HG02610 (cell line): ENCODE measurements around the gene COL28A1.

ENCODE experiments used
- ATAC-seq: cut with Tn5 transposase; IDR thresholded peaks from one replicate; pipeline ENCODE4 v1.9.1; 2021; ENCODE audit warnings: mild to moderate bottlenecking, moderate library complexity; ENCODE audit not compliant: unreplicated experiment

Gene COL28A1

DNA sequence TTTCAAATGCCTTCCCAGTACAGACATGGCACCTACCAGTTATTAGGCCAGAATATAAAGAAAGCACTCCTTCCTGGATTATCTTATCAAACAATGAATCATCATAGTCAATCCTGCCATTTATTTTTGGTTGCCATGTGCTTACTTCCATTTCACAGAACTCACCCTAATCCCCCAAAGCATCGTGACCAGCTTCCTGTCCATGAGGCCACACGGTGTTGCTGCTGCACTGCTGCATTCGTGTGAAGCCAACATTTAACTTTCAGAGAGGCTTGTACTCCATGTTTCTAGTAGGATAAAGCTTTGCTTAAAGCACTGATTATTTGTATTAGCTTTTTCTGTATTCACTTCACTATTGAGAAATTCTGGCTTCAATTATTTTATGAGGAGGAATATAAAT is 14.4 kb downstream of the COL28A1 start:
- no peak for ATAC-seq

DNA sequence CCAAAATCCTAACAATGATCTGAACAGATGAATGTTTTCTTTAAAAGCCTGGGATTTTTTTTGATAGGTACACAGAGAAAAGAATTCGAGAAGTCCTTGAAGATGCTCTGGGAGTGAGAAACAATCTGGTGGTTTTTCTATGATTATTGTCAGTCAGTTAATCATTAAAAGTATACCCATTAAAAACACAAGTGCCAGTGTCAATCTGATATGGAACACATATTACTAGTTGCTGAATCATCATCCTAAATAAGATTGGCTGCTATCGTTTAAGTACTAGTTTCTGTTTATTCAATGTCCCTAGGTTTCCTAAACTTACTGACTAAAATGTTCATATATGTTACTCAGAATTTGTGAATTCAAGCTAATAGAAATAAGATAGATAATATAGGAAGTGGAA is 16.1 kb downstream of the COL28A1 start:
- no peak for ATAC-seq

DNA sequence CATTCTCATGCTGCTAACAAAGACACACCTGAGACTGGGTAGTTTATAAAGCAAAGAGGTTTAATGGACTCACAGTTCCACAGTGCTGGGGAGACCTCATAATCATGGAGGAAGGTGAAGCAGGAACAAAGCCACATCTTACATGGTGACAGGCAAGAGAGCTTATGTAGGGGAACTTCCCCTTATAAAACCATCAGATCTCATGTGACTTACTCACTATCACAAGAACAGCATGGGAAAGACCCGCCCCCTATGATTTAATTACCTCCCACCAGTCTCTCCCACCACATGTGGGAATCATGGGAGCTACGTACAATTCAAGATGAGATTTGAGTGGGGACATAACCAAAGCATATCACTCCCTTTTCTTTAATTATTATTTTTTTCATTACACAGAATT is 16.6 kb downstream of the COL28A1 start:
- no peak for ATAC-seq

DNA sequence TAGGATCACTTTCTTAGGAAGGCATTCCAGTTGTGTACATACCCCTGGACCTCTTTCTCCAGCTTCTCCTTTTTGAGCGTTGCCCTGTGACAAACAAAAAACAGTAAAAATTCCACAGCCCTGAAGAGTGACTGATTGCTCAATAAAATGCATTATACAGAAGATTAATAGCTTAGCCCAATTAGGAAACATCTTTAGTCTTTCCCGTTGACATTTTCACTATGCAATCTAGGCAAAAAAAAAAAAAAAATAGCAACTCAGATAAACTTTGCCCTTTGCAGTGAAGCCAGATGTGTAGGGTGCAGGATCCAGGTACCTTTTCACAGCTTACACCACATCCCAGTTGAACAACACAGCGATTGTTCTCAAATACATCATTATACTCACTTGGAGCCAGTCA is 17.9 kb downstream of the COL28A1 start:
- ATAC-seq, result no peak

DNA sequence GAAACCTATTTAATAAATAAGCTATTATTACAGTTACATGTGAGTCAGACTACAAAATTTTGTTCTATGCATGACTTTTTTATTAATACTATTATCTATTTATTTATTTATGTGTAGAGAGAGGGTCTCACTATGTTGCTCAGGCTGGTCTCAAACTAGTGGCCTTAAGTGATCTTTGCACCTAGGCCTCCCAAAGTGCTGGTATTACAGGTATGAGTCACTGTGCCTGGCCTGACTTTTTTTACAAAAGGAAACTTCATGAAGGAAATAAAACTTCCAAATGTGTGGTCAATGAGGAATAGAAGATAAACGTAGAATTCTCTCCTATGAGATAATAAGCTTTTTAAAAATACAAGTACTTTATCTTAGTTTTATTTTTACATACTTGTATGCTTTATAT is 19.0 kb downstream of the COL28A1 start:
- ATAC-seq, result no peak

DNA sequence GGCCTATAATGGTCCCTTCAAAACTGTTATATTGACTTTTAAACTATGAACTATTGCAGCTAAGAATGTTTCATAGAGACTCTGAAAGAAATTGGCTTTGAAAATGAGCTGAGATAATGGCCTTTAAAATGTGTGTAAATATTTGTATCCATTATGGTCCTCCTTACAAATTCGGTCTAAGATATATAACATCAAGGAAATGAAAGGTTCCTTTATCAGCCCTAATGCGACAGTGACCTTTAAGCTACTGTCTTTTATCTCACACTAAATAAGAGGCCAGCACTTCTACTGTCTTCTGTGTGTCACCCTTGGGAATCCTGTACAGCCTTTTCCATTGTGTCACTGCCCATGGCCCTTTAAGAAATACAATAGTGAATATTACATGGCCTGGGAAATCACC is 19.5 kb downstream of the COL28A1 start:
- no peak for ATAC-seq

DNA sequence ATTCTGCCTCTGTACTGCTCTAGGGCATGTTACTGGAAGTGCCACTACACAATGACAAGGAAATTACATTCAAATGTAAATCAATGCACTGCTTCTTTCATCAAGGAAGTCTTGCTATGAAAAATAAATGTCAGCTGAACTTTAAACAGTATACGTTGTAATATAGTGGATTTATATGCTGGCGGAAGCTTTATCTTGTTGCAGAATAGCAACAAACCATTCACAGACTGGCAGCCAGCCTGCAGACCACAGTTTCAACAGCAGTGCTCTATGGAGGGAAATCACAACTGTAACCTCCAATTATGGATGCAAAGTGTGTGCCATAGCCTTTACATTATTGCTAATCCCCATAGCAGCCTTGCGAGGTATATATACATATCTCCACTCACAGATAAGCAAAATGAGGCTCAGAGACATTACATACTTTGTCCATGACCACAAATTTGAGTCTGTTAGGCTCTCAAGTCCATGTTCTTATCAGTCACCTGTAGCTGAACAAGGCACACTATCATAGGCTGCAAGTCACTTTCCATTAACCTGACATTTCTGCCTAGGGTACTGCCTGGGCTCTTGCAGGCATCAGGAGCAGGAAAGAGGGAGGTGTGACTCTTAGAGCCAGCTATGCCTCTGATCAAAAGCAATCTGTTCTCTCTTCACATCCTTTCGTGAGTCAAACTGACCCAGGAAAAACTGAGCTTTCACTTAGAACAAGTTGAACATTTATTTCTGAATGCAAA is 22.6 kb downstream of the COL28A1 start:
- no peak for ATAC-seq

DNA sequence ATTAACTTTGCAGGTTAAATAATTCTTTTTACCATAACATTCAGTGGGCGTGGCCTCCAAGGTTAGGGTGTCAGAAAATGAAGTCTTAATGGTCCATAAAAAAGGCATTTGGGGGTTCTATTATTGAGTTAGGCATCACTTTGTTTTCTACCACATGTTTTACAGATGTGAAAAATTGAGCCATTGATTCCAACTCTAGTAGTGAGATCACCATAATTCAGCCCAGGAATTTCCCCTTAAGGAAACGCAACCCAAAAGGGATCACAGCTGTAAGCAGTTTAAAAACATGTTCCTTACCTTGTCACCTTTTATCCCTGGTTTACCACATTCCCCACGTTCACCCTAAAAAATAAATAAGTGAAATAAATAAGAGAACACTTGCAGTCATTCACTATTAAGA is 24.9 kb downstream of the COL28A1 start:
- ATAC-seq, result no peak

DNA sequence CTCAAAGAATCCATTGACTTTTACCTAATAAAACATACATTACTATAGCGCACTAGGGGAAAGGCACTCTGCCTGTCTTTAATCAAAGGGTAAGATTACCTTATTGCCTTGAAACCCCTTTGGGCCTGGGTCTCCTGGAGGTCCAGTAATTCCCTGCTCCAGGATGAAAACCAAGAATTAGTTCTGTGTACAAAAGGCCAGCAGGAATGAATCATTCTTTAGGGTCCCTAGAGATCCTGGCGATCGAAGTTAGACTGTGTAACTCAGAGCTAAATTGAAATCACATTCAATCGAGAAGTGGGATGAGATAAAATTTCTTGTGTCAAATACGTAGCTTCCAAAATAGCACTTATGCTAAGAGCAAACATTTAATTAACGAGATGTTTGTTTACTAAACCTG is 29.8 kb downstream of the COL28A1 start:
- no peak for ATAC-seq

DNA sequence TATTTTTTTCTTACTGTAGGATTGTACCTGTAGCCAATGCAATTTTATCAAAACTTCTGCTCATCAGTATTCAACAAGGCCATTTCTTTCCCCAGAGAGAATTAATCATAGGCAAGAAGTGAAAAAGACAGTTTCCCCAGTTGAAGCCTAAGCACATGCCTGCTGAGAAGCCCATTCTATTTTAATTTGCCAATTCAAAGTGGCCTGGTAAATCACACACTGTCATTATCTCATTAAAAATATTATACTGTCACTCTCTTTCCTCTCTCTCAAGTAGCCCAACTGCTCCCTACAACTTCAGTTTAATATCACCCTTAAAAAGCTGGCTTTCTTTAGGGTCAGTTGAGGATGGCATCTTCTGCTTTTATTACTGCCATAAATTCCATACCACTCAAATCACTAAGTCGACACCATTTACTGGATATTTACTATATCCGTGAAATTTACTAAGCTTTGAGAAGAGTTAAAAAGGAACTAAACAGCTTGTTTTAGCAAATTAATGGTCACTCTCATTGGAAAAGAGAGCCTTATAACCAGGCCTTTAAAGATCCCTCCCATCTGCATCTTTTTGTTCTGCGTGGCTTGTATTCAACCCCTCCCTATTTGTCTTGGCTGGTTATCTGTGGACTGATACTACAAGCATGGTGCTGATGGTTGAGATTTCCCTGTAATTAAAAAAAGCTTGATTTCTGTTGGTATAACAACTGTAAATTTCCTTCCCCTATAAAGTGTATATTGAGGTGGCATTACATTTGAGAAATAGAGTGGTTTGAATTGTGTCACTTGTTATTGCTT is 30.6 kb downstream of the COL28A1 start:
- no peak for ATAC-seq

DNA sequence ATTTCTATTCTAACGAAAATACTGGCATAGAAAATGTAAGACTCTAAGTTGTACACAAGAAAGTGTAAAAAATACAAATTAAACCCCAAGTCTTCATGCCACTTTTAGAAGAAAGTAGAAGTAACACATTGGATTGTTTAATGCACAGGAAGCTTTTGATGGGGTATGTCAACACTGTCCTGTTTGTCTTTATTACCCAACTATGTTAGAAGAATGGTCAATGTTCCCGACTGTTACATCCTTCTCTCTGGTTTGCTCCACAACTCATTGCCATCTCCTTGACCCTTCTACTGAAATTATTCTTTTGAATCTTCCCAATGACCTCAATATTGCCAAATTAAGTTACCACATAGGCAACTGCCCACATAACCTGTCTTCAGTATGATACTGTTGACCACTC is 35.8 kb downstream of the COL28A1 start:
- no peak for ATAC-seq

DNA sequence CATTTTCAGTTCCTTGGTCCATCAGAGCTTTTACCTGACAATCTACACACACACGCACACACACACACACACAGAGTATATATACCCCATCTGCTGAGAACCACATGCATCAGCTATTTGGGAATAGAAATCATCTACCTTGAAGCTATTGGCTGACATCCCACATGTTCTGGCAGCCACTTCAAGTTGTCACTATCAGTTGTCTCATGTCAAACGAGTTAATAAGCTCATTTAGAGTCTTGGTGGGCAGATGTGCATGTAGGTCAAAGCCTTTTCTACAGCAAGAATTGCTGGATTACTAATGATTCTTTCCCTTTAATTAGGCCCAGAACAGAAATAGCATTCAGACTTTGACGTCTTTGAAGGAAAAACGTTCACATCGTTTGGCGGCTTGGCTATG is 36.8 kb downstream of the COL28A1 start:
- ATAC-seq, result no peak

DNA sequence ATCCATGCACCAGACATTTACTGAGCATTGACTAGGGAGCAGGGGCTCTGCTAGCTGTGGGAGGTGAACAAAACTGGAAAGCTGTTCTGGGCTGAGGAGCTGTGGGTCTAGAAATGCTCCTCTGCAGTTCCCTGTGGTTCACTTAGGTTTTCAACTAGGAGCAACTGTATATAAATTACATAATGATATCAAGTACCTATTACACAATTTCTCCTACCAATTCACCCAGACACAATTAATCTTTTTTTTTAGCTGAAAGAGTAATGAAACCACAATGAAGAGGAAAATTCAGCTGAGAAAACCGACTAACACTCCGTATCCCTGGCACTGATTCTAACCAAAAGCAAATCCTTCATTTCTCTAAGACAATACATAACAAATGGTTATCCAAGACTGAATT is 39.4 kb downstream of the COL28A1 start:
- no peak for ATAC-seq

DNA sequence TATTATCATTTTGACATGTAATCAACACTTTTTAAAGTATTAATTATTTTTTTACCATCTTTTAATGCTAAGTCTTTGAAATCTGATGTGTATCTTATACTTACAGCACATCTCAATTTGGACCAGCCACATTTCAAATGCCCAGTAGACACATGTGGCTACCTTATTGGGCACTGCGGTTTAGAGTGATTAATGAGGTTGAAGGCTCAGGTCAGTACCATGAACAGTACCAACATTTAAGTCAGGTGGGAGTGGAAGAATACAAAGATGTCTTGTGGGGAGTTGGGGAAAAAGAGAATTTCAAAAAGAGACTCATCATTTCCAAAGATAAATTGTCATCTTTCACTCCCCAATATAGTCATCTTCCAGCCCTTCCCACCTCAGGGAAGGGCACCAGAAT is 40.5 kb downstream of the COL28A1 start:
- no peak for ATAC-seq

DNA sequence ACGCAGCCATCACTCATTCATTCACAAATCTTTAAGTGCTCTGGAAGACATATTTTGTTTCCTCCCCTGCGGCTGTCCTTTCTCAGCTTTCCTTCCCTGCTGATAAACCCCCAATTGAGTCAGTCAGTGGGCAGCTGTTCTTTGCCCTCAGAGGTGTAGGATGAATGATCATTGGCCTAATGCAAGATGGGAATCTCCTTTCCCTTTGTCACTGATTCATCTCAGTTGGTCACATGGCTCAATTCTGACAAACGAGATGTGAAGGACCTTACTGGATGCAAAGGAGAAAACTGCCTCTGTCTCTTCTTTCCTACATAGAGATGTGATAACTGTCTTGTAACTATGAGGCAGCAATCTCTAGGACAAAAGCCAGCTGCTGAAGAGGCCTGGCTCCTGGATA is 44.6 kb downstream of the COL28A1 start:
- no peak for ATAC-seq

DNA sequence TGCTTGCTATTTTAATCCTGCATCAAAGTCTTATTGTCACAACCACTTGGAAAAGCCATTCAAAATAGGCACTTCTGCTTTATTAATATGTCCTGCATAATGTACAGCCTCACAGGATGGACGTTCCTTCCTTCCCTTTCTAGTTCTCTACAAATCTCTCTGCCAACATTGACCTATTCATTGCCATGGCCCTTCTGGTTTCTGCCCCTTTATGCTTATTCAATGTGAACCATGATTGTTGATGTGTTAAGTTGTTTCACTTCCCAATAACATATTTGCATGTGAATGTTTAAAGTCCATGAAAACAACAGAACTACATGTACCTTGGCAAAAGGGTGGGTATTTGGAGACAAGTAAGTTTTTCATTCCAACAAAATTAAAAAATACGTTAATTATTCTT is 45.7 kb downstream of the COL28A1 start:
- no peak for ATAC-seq

DNA sequence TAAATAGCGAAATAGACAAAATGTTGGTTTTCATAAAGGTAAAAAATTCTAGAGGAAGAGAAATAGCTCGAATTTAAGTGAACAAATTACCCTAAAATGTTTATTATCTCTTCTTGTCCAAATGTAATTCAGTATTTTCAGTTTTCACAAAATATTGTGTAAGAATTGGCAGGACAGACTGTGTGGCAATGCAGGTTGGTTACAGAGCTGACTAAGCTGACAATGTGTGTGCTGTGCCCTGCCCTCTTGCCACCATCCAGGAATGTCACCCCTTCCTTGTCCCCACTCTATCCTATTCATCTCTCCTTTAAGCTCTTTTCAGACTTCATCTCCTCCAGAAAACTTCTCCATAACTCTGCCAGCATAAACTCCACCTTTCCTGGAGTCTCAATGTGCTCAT is 46.1 kb downstream of the COL28A1 start:
- no peak for ATAC-seq

DNA sequence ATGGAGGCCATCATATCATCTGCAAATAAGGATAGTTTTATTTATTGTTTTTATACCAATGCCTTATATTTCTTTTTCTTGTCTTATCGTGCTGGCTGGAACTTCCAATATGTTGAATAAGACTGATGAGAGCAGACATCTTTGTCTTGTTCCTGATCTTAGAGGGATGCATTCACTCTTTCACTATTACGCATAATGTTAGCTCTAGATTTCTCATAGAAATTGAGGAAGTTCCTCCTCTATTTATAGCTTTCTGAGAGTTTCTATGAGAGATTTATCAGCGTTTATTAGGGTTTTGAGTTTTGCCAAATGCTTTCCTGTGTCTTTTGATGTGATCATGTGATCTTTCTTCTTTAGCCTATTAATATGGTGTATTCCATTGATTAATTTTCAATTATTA is 49.3 kb downstream of the COL28A1 start:
- ATAC-seq, result no peak

DNA sequence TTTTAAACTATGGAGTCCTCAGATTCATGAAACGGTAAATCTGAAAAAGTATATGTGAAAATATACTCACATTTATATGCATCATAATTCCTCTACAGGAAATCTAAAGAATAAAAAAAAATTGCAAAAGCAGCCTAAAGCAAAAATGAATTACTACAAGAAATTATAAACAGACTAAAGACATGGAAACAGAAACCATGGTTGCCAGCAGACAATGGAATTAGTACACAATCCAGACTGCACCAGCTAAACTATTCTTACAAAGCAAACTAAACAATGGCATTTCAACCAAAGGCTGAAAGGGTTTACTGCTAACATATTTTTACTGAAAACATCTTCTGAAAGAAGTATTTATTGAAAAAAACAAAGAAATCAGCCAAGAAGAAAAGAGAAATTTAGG is 51.6 kb downstream of the COL28A1 start:
- ATAC-seq, result no peak

DNA sequence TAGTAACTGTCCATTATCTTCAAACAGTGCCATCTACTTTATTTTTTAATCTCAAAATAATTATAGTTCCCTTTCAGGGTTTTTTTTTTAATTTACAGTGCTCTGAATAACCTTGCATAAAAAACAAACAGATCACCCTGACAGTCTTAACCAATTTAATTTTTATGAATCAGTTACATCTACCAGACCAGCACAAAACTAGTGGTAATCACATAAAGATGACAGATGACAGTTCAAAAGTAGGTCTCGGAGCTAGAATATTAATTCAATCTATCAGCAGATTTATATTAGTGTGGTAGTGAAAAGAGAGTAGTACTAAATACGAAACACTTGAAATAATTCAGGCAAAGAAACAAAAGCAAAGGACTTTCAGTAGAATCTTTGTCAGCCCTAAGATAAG is 53.9 kb downstream of the COL28A1 start:
- no peak for ATAC-seq

DNA sequence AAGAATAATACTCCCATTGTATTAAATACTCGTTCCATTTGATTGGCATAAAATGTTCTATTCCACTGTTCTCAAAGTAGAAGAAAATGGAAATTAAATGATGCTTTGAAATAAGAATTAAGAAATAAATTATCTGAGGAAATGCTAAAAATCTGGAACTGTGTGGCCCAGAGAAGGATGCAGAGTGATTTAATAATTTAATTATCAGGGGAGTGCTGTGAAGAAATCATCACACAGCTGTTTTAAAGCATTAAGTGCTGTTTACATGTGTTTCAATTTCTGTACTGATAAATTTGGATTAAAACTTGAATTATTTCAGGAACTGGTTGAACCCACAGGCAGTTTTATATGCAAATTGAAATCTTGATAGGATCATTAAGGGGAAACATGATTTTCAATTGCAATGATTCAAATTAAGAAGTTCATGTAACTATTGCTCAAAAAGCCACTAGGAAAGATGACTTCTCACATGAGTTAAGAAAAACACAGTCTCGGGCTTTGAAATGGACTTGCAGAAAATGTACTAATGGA is 56.3 kb downstream of the COL28A1 start:
- no peak for ATAC-seq

DNA sequence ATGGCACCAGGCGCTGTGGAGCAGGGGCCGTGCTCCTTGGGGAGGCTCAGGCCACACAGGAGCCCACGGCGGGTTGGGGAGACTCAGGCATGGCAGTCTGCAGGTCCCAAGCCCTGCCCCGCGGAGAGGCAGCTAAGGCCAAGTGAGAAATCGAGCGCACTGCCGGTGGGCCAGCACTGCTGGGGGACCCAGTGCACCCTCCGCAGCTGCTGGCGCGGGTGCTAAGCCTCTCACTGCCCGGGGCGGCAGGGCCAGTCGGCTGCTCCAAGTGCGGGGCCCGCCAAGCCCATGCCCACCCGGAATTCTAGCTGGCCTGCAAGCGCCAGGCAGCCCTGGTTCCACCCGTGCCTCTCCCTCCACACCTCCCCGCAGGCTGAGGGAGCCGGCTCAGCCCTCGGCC is 57.1 kb downstream of the COL28A1 start:
- no peak for ATAC-seq
